GM11168 (cell line): ENCODE measurements around the gene CACNA2D3.

Source experiments
- in situ Hi-C: fragments of 300-500 bp; cut with MboI; formaldehyde crosslinking; loops from one replicate; pipeline ENCODE4 v1.12.0; 2022; ENCODE audit warnings: low sequenced_read_pairs; ENCODE audit not compliant: unreplicated experiment

CACNA2D3 gene

GRCh38 chr3:54312156-54312899 is 190.0 kb downstream of the CACNA2D3 start:
- in situ Hi-C loops = no loop called here

GRCh38 chr3:54313418-54313817 is 191.1 kb downstream of the CACNA2D3 start:
- in situ Hi-C loops = no loop called here

GRCh38 chr3:54321520-54321919 is 199.2 kb downstream of the CACNA2D3 start:
- in situ Hi-C loops = no loop called here

GRCh38 chr3:54322354-54322753 is 200.0 kb downstream of the CACNA2D3 start:
- in situ Hi-C loops = no loop called here

- in situ Hi-C loops = no loop called here
Observed at GRCh38 chr3:54324103-54324502, 201.8 kb downstream of the CACNA2D3 start.

- in situ Hi-C loops = no loop called here
Observed at GRCh38 chr3:54326951-54327350, 204.6 kb downstream of the CACNA2D3 start.

- in situ Hi-C loops = no loop called here
Observed at GRCh38 chr3:54331341-54331740, 209.0 kb downstream of the CACNA2D3 start.

GRCh38 chr3:54337846-54338245 is 215.5 kb downstream of the CACNA2D3 start:
- in situ Hi-C loops = no loop called here

GRCh38 chr3:54339608-54340007 is 217.3 kb downstream of the CACNA2D3 start:
- in situ Hi-C loops = no loop called here

GRCh38 chr3:54341811-54342210 is 219.5 kb downstream of the CACNA2D3 start:
- in situ Hi-C loops = no loop called here

GRCh38 chr3:54342676-54343075 is 220.3 kb downstream of the CACNA2D3 start:
- in situ Hi-C loops = no loop called here

- in situ Hi-C loops = no loop called here
Observed at GRCh38 chr3:54343495-54343894, 221.1 kb downstream of the CACNA2D3 start.

- in situ Hi-C loops = no loop called here
Observed at GRCh38 chr3:54344601-54345231, 222.4 kb downstream of the CACNA2D3 start.

- in situ Hi-C loops = no loop called here
Observed at GRCh38 chr3:54345847-54346375, 223.6 kb downstream of the CACNA2D3 start.

GRCh38 chr3:54347060-54347459 is 224.7 kb downstream of the CACNA2D3 start:
- in situ Hi-C loops = no loop called here

GRCh38 chr3:54347933-54348332 is 225.6 kb downstream of the CACNA2D3 start:
- in situ Hi-C loops = no loop called here

- in situ Hi-C loops = no loop called here
Observed at GRCh38 chr3:54349231-54349652, 226.9 kb downstream of the CACNA2D3 start.

GRCh38 chr3:54349691-54350090 is 227.3 kb downstream of the CACNA2D3 start:
- in situ Hi-C loops = loop anchor here (25.0 kb wide), 1 partner anchor 387 kb away; no protein-coding TSS in a partner anchor

GRCh38 chr3:54353546-54353945 is 231.2 kb downstream of the CACNA2D3 start:
- in situ Hi-C loops = loop anchor here (25.0 kb wide), 1 partner anchor 391 kb away; no protein-coding TSS in a partner anchor

- in situ Hi-C loops = loop anchor here (25.0 kb wide), 1 partner anchor 392 kb away; no protein-coding TSS in a partner anchor
Observed at GRCh38 chr3:54353946-54354345, 231.6 kb downstream of the CACNA2D3 start.

- in situ Hi-C loops = loop anchor here (25.0 kb wide), 1 partner anchor 393 kb away; no protein-coding TSS in a partner anchor
Observed at GRCh38 chr3:54355800-54356199, 233.4 kb downstream of the CACNA2D3 start.
